Measurements from ENCODE around the gene HDAC8. TPM values are rescaled to one million over a fixed set of nuclear protein-coding genes. Genes with fewer than 3 reads are reported as not detected.

The HDAC8 gene
- total RNA-seq, 1 donor from 2014 or later: 23.0 TPM

DNA sequence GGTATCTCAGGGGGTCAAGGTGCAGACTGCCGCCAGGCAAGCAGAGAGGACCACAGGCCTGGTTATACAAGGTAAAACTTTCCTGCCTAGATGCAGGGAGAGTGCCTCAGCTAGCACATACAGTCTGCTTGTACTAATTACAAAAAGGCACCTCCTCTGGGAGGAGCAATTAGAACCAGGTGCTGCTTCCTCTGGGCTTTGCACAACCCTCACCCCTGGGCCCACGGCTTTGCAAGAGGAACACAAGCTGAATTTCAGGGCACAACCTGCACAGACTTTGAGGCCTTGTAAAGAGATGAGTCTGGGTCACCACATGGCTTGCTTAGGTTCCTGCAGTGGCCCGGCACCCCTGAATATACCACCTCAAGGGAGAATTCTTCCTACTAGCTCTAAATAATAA is 257.8 kb downstream of the HDAC8 start:
- H3K27ac Mint-ChIP-seq (ENCODE audit: unreplicated experiment): no peak overlapping the region
- DNase-seq (ENCODE audit: low spot score): no peak
- H3K27me3 Mint-ChIP-seq (ENCODE audit: low read depth): peaks cover under 1% of the 10 kb centered on the region
- no peak overlapping the region for H3K4me3 Mint-ChIP-seq (ENCODE audit: unreplicated experiment)
- TF ChIP-seq, protein P1, sequence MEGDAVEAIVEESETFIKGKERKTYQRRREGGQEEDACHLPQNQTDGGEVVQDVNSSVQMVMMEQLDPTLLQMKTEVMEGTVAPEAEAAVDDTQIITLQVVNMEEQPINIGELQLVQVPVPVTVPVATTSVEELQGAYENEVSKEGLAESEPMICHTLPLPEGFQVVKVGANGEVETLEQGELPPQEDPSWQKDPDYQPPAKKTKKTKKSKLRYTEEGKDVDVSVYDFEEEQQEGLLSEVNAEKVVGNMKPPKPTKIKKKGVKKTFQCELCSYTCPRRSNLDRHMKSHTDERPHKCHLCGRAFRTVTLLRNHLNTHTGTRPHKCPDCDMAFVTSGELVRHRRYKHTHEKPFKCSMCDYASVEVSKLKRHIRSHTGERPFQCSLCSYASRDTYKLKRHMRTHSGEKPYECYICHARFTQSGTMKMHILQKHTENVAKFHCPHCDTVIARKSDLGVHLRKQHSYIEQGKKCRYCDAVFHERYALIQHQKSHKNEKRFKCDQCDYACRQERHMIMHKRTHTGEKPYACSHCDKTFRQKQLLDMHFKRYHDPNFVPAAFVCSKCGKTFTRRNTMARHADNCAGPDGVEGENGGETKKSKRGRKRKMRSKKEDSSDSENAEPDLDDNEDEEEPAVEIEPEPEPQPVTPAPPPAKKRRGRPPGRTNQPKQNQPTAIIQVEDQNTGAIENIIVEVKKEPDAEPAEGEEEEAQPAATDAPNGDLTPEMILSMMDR (IDR thresholded peaks at IDR 0.05): no peak
- H3K4me1 Mint-ChIP-seq (ENCODE audit: low read depth): no peaks in the 10 kb centered on the region
- H3K36me3 Mint-ChIP-seq (ENCODE audit: low read depth): no peaks in the 10 kb centered on the region
- no peaks in the 10 kb centered on the region for H3K9me3 Mint-ChIP-seq (ENCODE audit: low read depth)

- TF ChIP-seq, protein P1 (IDR thresholded peaks at IDR 0.05): no peak
- H3K27ac Mint-ChIP-seq (ENCODE audit: unreplicated experiment): no peak overlapping the region
- no peaks in the 10 kb centered on the region for H3K36me3 Mint-ChIP-seq (ENCODE audit: low read depth)
- no peak for DNase-seq (ENCODE audit: low spot score)
- H3K4me3 Mint-ChIP-seq (ENCODE audit: unreplicated experiment): no peak overlapping the region
- no peaks in the 10 kb centered on the region for H3K9me3 Mint-ChIP-seq (ENCODE audit: low read depth)
- H3K4me1 Mint-ChIP-seq (ENCODE audit: low read depth): peaks cover 4% of the 10 kb centered on the region
- peaks cover 2% of the 10 kb centered on the region for H3K27me3 Mint-ChIP-seq (ENCODE audit: low read depth)
Measured at GRCh38 chrX:72313707-72314641, 258.7 kb downstream of the HDAC8 start.

DNA sequence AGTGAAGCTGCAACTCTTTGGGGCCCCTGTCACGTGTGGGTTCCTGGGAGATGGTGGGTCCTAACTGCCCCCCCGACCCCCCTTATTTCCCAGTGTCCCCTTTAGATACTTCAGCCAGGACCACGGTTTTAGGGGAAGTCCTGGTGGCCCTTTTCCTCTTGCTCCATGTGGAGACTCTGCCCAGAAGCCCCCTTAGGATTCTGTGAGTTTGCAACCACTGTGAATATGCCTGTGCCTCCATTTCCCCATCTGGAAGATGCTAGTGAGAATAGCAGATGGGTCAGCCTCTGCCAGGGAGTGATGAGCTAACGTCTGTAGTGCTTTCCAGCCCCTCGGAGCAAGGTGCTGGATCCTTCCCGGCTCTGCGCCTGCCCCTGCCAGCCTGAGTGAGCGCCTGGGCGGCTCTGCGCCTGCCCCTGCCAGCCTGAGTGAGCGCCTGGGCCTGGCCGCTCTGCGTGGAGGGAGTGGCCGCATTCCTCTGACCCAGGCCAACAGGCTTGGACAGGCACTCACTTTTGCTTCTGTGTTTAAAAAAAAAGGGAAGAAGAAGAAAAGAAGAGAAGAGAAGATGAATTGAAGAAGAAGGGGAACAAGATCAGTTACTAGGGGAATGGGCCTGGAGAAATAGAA is 260.2 kb downstream of the HDAC8 start:
- peaks cover 9% of the 10 kb centered on the region for H3K27me3 Mint-ChIP-seq (ENCODE audit: low read depth)
- no peak for DNase-seq (ENCODE audit: low spot score)

DNA sequence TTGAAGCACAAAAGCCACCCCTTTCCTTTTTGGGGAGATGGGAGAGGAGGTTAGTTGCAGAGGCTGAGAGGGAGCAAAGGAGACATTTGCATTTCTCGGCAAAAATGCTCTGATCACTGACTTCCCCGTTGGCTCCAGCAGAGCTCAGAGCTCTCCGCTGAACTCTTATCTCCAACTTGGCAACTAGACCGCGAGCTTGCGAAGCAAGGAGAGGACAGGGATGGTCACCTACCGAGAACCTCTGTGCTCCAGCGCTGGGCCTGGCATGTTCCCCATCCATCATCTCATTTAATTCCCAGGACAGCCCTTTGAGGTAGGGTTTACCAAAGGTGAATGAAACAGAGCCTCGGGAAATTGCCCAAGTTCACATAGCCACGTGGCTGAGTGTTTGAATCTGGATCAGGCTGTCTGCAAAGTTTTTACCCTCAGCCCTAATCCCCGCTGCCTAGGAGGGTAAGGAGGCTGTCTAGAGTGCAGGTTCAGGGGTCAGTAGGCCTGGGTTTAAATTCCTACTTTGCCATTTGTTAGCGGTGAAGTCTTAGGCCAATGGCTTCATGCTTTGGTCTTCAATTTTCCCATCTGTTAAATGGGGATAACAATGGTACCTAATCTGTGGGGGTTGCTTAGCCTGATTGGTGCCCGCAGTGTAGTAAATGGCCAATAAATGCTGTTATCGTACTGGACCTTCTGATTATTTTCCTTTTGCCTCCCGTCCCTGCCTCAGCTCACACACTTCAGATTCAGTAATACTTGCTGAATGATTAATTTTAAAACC is 263.2 kb downstream of the HDAC8 start:
- TF ChIP-seq, protein P1 (IDR thresholded peaks at IDR 0.05): no peak
- H3K36me3 Mint-ChIP-seq (ENCODE audit: low read depth): no peaks in the 10 kb centered on the region
- DNase-seq (ENCODE audit: low spot score): no peak
- H3K27me3 Mint-ChIP-seq (ENCODE audit: low read depth): peaks cover 15% of the 10 kb centered on the region
- peak overlapping the region; percentile 64 for H3K4me3 Mint-ChIP-seq (ENCODE audit: unreplicated experiment)
- no peaks in the 10 kb centered on the region for H3K9me3 Mint-ChIP-seq (ENCODE audit: low read depth)
- H3K27ac Mint-ChIP-seq (ENCODE audit: unreplicated experiment): no peak overlapping the region
- peaks cover 21% of the 10 kb centered on the region for H3K4me1 Mint-ChIP-seq (ENCODE audit: low read depth)

More for the DNA sequence above, 260.2 kb downstream of the HDAC8 start:
- Mint-ChIP-seq H3K9me3 (ENCODE audit: low read depth) (no peaks in the 10 kb centered on the region), H3K4me1 (ENCODE audit: low read depth) (peaks cover 15% of the 10 kb centered on the region), H3K4me3 (ENCODE audit: unreplicated experiment) (no peak overlapping the region), H3K27ac (ENCODE audit: unreplicated experiment) (no peak overlapping the region), H3K36me3 (ENCODE audit: low read depth) (no peaks in the 10 kb centered on the region)
- TF ChIP-seq, protein P1 (IDR thresholded peaks at IDR 0.05): no peak
